Endothelial cell (in vitro differentiated cells): ENCODE data around the gene MFGE8. TPM values are rescaled to one million over a fixed set of nuclear protein-coding genes. Genes with fewer than 3 reads are reported as not detected.

Experiments used
- DNase-seq: peaks from one replicate; pipeline ENCODE4 v3.0.0; 2021; ENCODE audit warnings: low spot score
- H3K27ac Mint-ChIP-seq: one replicate; pipeline ENCODE4 v1.8.0; 2021; ENCODE audit warnings: mixed read lengths, inconsistent platforms; ENCODE audit not compliant: unreplicated experiment
- H3K27me3 Mint-ChIP-seq: one replicate; pipeline ENCODE4 v1.8.0; 2021; ENCODE audit warnings: mild to moderate bottlenecking, moderate library complexity, mixed read lengths, inconsistent platforms; ENCODE audit not compliant: unreplicated experiment
- H3K36me3 Mint-ChIP-seq: one replicate; pipeline ENCODE4 v1.8.0; 2021; ENCODE audit warnings: mild to moderate bottlenecking, low read depth, mixed read lengths, inconsistent platforms; ENCODE audit not compliant: unreplicated experiment
- H3K4me1 Mint-ChIP-seq: one replicate; pipeline ENCODE4 v1.8.0; 2021; ENCODE audit warnings: mild to moderate bottlenecking, mixed read lengths, inconsistent platforms; ENCODE audit not compliant: unreplicated experiment
- H3K4me3 Mint-ChIP-seq: one replicate; pipeline ENCODE4 v1.8.0; 2021; ENCODE audit warnings: mild to moderate bottlenecking, mixed read lengths, inconsistent platforms; ENCODE audit not compliant: unreplicated experiment
- H3K9me3 Mint-ChIP-seq: one replicate; pipeline ENCODE4 v1.8.0; 2021; ENCODE audit warnings: mixed read lengths, inconsistent platforms; ENCODE audit not compliant: unreplicated experiment
- CTCF ChIP-seq: fragments of 200-600 bp; sonication (generic); IDR thresholded peaks from one replicate; pipeline ENCODE4 v1.5.0; 2021; ENCODE audit warnings: antibody characterized with exemption; ENCODE audit not compliant: unreplicated experiment
- total RNA-seq: library from RNA; stranded (reverse); fragmentation: NEBNext Ultra II Directional; extraction: Animal tissue kit (Norgen Biotek cat#: 25700); gene quantifications from one replicate; pipeline ENCODE4 v1.2.1, GENCODE V29; 2021; ENCODE audit not compliant: unreplicated experiment

The MFGE8 gene
- total RNA-seq, 1 donor from 2014 or later = 113 TPM

GRCh38 chr15:88909956-88910831, 3.0 kb downstream of the MFGE8 start:
- Mint-ChIP-seq H3K27me3 (peaks cover 6% of the 10 kb centered on the region), H3K36me3 (peaks cover 20% of the 10 kb centered on the region), H3K27ac (no peak overlapping the region), H3K4me1 (peaks cover 17% of the 10 kb centered on the region), H3K4me3 (peak overlapping the region; percentile 59), H3K9me3 (no peaks in the 10 kb centered on the region)
- DNase-seq = no peak
- TF ChIP-seq CTCF = no peak

- Mint-ChIP-seq H3K4me1 (peaks cover 22% of the 10 kb centered on the region), H3K9me3 (no peaks in the 10 kb centered on the region), H3K4me3 (peak overlapping the region; percentile 59), H3K27ac (no peak overlapping the region), H3K36me3 (peaks cover 21% of the 10 kb centered on the region), H3K27me3 (peaks cover 6% of the 10 kb centered on the region)
- no peak for DNase-seq
- TF ChIP-seq CTCF = no peak
These were observed 4.2 kb downstream of the MFGE8 start for GRCh38 chr15:88908697-88909621.

- TF ChIP-seq CTCF = no peak
- Mint-ChIP-seq H3K36me3 (peaks cover 25% of the 10 kb centered on the region), H3K4me1 (peaks cover 25% of the 10 kb centered on the region)
These were observed 5.1 kb downstream of the MFGE8 start for GRCh38 chr15:88908123-88908522.

GRCh38 chr15:88907111-88907510, 6.1 kb downstream of the MFGE8 start:
- peaks cover 24% of the 10 kb centered on the region for H3K4me1 Mint-ChIP-seq
- no peak overlapping the region for H3K27ac Mint-ChIP-seq
- H3K36me3 Mint-ChIP-seq = peaks cover 26% of the 10 kb centered on the region
- DNase-seq = no peak
- H3K27me3 Mint-ChIP-seq = peaks cover 11% of the 10 kb centered on the region
- H3K4me3 Mint-ChIP-seq = no peak overlapping the region
- no peak for TF ChIP-seq CTCF
- H3K9me3 Mint-ChIP-seq = no peaks in the 10 kb centered on the region

More at GRCh38 chr15:88908123-88908522, 5.1 kb downstream of the MFGE8 start:
- no peaks in the 10 kb centered on the region for H3K9me3 Mint-ChIP-seq
- H3K27me3 Mint-ChIP-seq = peaks cover 6% of the 10 kb centered on the region
- no peak overlapping the region for H3K4me3 Mint-ChIP-seq
- no peak for DNase-seq
- H3K27ac Mint-ChIP-seq = no peak overlapping the region
